ENCODE results near the gene HAP1.

DNA sequence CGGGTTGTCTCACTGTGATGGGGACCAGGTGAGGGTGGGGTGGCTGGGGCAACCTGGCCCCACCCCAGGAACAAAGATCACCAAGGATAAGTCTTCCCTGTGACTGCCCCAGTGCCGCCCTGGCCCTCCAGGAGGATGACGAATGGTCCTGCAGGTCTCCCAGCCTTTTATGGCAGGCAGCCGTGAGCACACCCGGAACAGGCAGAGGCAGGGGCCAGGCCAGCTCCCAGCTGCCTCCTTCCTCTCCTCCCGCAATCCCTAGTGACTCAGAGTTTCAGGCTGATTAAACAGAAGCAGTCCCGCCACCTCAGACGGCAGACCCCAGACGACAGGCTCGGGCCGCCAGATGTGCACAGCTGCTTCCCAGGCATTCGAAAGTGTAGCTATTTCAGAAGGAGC is 38.7 kb upstream of the HAP1 start:
- TF ChIP-seq, protein P1, sequence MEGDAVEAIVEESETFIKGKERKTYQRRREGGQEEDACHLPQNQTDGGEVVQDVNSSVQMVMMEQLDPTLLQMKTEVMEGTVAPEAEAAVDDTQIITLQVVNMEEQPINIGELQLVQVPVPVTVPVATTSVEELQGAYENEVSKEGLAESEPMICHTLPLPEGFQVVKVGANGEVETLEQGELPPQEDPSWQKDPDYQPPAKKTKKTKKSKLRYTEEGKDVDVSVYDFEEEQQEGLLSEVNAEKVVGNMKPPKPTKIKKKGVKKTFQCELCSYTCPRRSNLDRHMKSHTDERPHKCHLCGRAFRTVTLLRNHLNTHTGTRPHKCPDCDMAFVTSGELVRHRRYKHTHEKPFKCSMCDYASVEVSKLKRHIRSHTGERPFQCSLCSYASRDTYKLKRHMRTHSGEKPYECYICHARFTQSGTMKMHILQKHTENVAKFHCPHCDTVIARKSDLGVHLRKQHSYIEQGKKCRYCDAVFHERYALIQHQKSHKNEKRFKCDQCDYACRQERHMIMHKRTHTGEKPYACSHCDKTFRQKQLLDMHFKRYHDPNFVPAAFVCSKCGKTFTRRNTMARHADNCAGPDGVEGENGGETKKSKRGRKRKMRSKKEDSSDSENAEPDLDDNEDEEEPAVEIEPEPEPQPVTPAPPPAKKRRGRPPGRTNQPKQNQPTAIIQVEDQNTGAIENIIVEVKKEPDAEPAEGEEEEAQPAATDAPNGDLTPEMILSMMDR (IDR thresholded peaks at IDR 0.05) = no peak
- no peak for TF ChIP-seq POLR2A (IDR thresholded peaks at IDR 0.05)

Data from breast epithelium (tissue), 3 donors.